ENCODE measurements around the gene TRIM71.

Gene TRIM71

DNA sequence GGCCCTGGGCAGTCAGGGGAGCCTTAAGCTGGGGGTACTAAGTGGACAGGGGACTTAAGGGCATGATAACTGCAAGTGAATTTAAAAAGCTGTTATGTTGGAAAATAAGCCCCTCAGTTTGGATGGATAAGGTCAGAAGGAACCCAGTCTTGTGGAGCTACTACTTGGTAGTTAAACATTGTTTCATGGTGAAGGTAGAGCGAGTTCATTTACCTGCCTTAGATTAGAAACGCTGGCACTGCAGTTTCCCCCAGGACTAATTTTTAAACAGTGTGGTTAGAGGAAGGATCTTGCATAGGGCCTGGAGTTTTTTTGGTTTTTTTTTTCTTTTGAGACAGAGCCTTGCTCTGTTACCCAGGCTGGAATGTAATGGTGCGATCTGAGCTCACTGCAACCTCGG, 31.2 kb downstream of the TRIM71 start:
- DNase-seq: no peak
- Histone ChIP-seq H3K36me3 (no peaks in the 10 kb centered on the region), H3K4me3 (ENCODE audit: low read depth, low read length) (no peak overlapping the region), H3K9me3 (ENCODE audit: severe bottlenecking) (no peaks in the 10 kb centered on the region), H3K27me3 (ENCODE audit: insufficient read depth, low read depth, severe bottlenecking) (no peaks in the 10 kb centered on the region), H3K27ac (no peak overlapping the region)
- TF ChIP-seq, protein P1, sequence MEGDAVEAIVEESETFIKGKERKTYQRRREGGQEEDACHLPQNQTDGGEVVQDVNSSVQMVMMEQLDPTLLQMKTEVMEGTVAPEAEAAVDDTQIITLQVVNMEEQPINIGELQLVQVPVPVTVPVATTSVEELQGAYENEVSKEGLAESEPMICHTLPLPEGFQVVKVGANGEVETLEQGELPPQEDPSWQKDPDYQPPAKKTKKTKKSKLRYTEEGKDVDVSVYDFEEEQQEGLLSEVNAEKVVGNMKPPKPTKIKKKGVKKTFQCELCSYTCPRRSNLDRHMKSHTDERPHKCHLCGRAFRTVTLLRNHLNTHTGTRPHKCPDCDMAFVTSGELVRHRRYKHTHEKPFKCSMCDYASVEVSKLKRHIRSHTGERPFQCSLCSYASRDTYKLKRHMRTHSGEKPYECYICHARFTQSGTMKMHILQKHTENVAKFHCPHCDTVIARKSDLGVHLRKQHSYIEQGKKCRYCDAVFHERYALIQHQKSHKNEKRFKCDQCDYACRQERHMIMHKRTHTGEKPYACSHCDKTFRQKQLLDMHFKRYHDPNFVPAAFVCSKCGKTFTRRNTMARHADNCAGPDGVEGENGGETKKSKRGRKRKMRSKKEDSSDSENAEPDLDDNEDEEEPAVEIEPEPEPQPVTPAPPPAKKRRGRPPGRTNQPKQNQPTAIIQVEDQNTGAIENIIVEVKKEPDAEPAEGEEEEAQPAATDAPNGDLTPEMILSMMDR (IDR thresholded peaks at IDR 0.05; ENCODE audit: low read depth, low read length): no peak

DNA sequence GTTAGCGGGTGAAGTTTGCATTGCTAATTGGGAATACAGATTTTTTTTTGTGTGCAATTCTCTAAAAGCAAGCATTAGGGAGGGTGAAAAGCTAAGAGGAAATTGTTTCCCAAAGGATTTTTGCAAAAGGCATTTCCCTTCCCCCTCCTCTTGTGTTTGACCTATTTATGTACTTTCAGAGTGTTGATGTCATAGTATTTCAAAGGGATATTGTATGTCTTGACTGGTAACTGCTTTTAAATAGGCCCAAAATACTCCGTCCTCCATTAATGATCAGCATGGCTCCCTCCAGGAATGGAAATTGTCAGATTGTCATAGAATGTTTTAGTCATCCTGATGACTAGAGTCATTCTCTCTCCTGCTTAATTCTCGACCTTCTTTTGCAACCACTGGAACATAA, 32.4 kb downstream of the TRIM71 start:
- DNase-seq: no peak
- Histone ChIP-seq H3K27me3 (ENCODE audit: insufficient read depth, low read depth, severe bottlenecking) (no peaks in the 10 kb centered on the region), H3K4me3 (ENCODE audit: low read depth, low read length) (no peak overlapping the region), H3K36me3 (no peaks in the 10 kb centered on the region), H3K9me3 (ENCODE audit: severe bottlenecking) (no peaks in the 10 kb centered on the region), H3K27ac (no peak overlapping the region)
- TF ChIP-seq, protein P1 (IDR thresholded peaks at IDR 0.05; ENCODE audit: low read depth, low read length): no peak

DNA sequence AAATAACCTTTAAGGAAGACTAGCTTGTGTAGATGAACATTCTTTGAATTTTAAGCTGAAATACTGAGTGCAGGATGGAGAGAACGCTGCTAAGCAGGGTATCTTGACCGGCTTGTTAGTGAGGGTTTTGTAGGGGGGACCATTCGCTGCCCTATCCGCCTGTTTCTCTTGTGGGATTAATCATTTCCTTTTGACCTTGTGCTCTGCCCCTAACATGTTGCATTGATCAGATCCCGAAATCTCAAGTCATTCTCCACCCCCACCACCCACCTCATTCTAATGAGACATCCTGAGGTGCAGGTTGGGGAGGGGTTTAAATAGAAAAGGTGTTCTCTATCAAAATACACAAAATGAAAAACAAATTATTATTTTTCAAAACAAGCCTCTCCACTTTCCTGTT, 32.8 kb downstream of the TRIM71 start:
- Histone ChIP-seq H3K36me3 (no peaks in the 10 kb centered on the region), H3K27me3 (ENCODE audit: insufficient read depth, low read depth, severe bottlenecking) (no peaks in the 10 kb centered on the region), H3K27ac (no peak overlapping the region), H3K9me3 (ENCODE audit: severe bottlenecking) (no peaks in the 10 kb centered on the region), H3K4me3 (ENCODE audit: low read depth, low read length) (no peak overlapping the region)
- TF ChIP-seq, protein P1 (IDR thresholded peaks at IDR 0.05; ENCODE audit: low read depth, low read length): no peak
- DNase-seq: no peak

DNA sequence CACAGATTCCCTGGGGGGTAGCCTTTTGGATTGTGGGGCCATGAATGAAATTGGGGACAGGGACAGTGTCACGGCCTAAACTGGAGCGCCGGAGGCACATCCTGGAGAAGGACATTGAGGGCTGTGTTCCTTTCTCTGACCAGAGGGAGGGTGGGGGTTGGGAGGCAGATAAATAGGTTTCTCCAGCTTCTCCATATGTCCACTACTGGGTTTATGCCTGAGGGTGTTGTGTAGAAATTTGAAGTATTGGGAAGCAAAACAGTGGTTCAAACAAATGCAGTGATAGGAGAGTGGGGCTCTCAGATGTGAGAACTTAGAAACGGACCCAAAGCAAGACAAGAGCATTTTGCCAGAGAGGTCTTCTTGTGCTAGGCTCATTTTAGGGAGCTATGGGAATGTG, 34.3 kb downstream of the TRIM71 start:
- Histone ChIP-seq H3K4me3 (ENCODE audit: low read depth, low read length) (no peak overlapping the region), H3K36me3 (no peaks in the 10 kb centered on the region), H3K27me3 (ENCODE audit: insufficient read depth, low read depth, severe bottlenecking) (no peaks in the 10 kb centered on the region), H3K27ac (no peak overlapping the region), H3K9me3 (ENCODE audit: severe bottlenecking) (no peaks in the 10 kb centered on the region)
- TF ChIP-seq, protein P1 (IDR thresholded peaks at IDR 0.05; ENCODE audit: low read depth, low read length): no peak
- no peak for DNase-seq

DNA sequence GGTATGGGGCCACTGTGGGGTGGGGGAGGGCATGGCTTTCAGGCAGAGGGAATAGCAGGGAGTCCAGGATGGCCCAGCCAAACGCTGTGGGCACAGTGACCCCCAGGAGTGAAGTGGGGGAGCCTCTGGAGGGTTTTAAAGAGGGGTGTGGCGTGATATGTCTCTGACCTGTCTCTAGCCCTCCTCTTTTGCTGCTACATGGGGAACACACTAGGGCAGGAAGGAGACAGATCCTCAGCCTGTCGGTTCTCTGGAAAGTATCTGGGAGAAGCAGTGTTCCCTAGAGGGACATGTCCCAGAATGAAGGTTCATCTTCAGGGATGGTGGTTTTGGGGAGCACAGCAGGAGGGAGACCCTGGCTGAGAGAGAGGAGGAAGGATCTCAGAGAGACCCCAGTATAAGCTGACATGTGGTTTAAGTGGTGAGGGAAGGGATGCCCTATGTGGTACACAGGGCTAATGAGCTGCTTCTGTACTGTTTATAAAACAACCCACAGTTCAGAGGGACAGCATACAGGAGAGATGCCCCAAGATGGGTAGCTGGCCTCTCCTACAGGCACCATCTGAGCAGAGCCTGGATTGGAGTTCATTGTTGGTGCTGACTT, 37.7 kb downstream of the TRIM71 start:
- no peak overlapping the region for H3K4me3 ChIP-seq (ENCODE audit: low read depth, low read length)
- no peaks in the 10 kb centered on the region for H3K9me3 ChIP-seq (ENCODE audit: severe bottlenecking)

More for the DNA sequence above, 37.7 kb downstream of the TRIM71 start:
- Histone ChIP-seq H3K27me3 (ENCODE audit: insufficient read depth, low read depth, severe bottlenecking) (no peaks in the 10 kb centered on the region), H3K27ac (no peak overlapping the region), H3K36me3 (no peaks in the 10 kb centered on the region)
- TF ChIP-seq, protein P1 (IDR thresholded peaks at IDR 0.05; ENCODE audit: low read depth, low read length): no peak
- DNase-seq: no peak

Data from WERI-Rb-1 (cell line).